Measurements from ENCODE around the gene ARHGEF39. TPM values are rescaled to one million over a fixed set of nuclear protein-coding genes. Genes with fewer than 3 reads are reported as not detected.
"Not testable (repeated sequence)": the region's sequence is repeated elsewhere in the genome, so short reads cannot be mapped to it uniquely, and the experiment has no call there.

ARHGEF39 gene
- total RNA-seq, 1 experiment from 2014 or later: 4.8 TPM

- in situ Hi-C loops (cut with HindIII; ENCODE audit: low pct_unique_long_range_greater_than_20kb, low sequenced_read_pairs): no loop called here
- DNase-seq (ENCODE audit: low read depth, low spot score): peak; percentile 31
Measured at GRCh38 chr9:35616681-35617459, 48.1 kb downstream of the ARHGEF39 start.

- in situ Hi-C loops (cut with HindIII; ENCODE audit: low pct_unique_long_range_greater_than_20kb, low sequenced_read_pairs): no loop called here
- no peak for DNase-seq (ENCODE audit: low read depth, low spot score)
Measured at GRCh38 chr9:35615981-35616680, 48.9 kb downstream of the ARHGEF39 start.

DNA sequence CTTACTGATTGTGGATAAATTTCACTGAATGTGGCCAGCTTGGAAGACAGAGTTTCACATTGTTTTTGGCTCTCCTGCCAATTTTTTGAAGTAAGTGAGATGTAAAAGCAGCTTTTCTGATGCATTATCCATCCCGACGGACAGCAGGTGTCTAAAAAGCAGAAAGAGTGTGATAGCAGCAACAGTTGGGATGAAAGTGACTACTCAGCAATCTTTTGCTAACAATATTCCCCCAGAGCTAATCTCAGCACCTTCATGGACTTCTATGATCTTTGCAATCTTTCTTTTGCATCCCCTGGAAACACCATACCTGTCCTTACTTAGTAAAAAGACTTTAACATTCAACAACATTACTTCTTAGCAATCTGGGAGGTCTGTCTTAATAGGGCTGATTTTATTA, 52.2 kb downstream of the ARHGEF39 start:
- DNase-seq (ENCODE audit: low read depth, low spot score): no peak
- in situ Hi-C loops (cut with HindIII; ENCODE audit: low pct_unique_long_range_greater_than_20kb, low sequenced_read_pairs): no loop called here

- in situ Hi-C loops (cut with HindIII; ENCODE audit: low pct_unique_long_range_greater_than_20kb, low sequenced_read_pairs); DNase-seq (ENCODE audit: low read depth, low spot score): not testable (repeated sequence)
Measured at GRCh38 chr9:35612066-35612465, 52.9 kb downstream of the ARHGEF39 start.

DNA sequence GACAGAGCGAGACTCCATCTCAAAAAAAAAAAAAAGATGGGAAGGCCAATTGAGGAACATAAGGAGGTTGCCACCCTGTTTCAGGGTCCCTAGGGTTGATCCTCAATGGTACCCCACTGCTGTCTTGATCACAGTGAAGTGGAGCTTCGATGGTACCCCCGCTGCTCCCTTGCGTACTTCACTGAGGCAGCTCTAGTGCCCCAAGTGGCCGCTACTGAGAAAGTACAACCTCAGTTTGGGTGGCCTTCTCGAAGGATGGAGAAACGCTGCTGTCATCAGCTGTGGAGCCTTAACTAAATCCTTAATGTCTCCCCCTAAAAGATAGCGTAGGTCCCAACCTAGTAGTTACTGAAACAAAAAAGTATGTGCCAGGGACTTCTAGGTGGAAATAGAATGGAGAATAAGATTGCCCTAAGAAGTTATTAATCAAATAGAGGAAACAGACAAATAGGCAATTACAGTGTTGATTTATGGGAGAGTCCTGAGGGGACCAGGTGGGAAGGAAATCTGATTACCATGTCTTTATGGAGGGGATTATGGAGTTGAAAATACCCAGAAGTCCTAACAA, 53.7 kb downstream of the ARHGEF39 start:
- in situ Hi-C loops (cut with HindIII; ENCODE audit: low pct_unique_long_range_greater_than_20kb, low sequenced_read_pairs): no loop called here
- peak; percentile 56 for DNase-seq (ENCODE audit: low read depth, low spot score)

DNA sequence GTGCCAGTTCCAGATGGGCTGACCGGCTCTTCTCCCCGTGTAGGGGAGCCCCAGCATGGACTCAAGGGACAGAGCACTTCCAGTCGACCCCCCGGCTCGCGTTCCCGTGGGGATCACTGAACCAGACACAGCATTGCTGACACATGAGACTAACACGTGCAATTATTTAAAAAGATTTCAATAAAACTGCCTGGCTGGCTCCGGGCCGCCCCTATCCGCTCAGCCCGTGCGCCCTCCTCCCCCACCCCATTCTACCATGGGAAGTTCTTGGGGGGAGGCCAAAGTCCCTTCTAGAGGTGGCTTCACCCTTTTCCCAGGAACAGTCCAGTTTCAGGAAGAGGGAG, 55.2 kb downstream of the ARHGEF39 start:
- in situ Hi-C loops (cut with HindIII; ENCODE audit: low pct_unique_long_range_greater_than_20kb, low sequenced_read_pairs): no loop called here
- DNase-seq (ENCODE audit: low read depth, low spot score): no peak

Small RNAs within 50 kb of the gene (small RNA-seq; reads per million reads assigned to genes)
- gene RMRP (0 reads per million in 2 experiments), gene RN7SL22P (0 reads per million in 2 experiments)

Other genes with a start within 250 kb of the ARHGEF39 start
- 4.4 and 5.4 TPM in 2 replicates for gene RUSC2, start 175.1 kb downstream of the ARHGEF39 start, total RNA-seq (2014; rRNA removed; shearing (Covaris generic))
- gene TESK1, start 59.9 kb downstream of the ARHGEF39 start, total RNA-seq (2014; rRNA removed; shearing (Covaris generic)): 4.1 and 5.5 TPM in 2 replicates
- gene CD72, start 46.8 kb downstream of the ARHGEF39 start, total RNA-seq (2014; rRNA removed; shearing (Covaris generic)): 0.43 and 0.63 TPM in 2 replicates
- not detected in 2 replicates for gene SIT1, start 14.3 kb downstream of the ARHGEF39 start, total RNA-seq (2014; rRNA removed; shearing (Covaris generic))
- 21,584 and 34,307 TPM in 2 replicates for gene RMRP, start 7.2 kb downstream of the ARHGEF39 start, total RNA-seq (2014; rRNA removed; shearing (Covaris generic))
- gene CCDC107, start 6.9 kb downstream of the ARHGEF39 start, total RNA-seq (2014; rRNA removed; shearing (Covaris generic)): 11.8 and 20.0 TPM in 2 replicates
- gene CA9, start 8.7 kb upstream of the ARHGEF39 start, total RNA-seq (2014; rRNA removed; shearing (Covaris generic)): 0.29 TPM in 1 of 2 replicates, not detected in the other
- gene TPM2, start 24.7 kb upstream of the ARHGEF39 start, total RNA-seq (2014; rRNA removed; shearing (Covaris generic)): 3.5 and 3.8 TPM in 2 replicates
- gene TLN1, start 67.0 kb upstream of the ARHGEF39 start, total RNA-seq (2014; rRNA removed; shearing (Covaris generic)): 58.0 and 66.8 TPM in 2 replicates
- gene CREB3, start 67.5 kb upstream of the ARHGEF39 start, total RNA-seq (2014; rRNA removed; shearing (Covaris generic)): 21.8 and 27.2 TPM in 2 replicates
- 32.1 and 37.1 TPM in 2 replicates for gene GBA2, start 84.0 kb upstream of the ARHGEF39 start, total RNA-seq (2014; rRNA removed; shearing (Covaris generic))
- 12.2 and 12.4 TPM in 2 replicates for gene RGP1, start 84.1 kb upstream of the ARHGEF39 start, total RNA-seq (2014; rRNA removed; shearing (Covaris generic))
- gene MSMP, start 89.1 kb upstream of the ARHGEF39 start, total RNA-seq (2014; rRNA removed; shearing (Covaris generic)): not detected in 2 replicates
- 0.53 and 1.1 TPM in 2 replicates for gene NPR2, start 126.4 kb upstream of the ARHGEF39 start, total RNA-seq (2014; rRNA removed; shearing (Covaris generic))
- gene SPAG8, start 147.1 kb upstream of the ARHGEF39 start, total RNA-seq (2014; rRNA removed; shearing (Covaris generic)): 0.05 TPM in 1 of 2 replicates, not detected in the other
- gene HINT2, start 149.8 kb upstream of the ARHGEF39 start, total RNA-seq (2014; rRNA removed; shearing (Covaris generic)): 19.7 and 26.2 TPM in 2 replicates
- not detected in 2 replicates for gene FAM221B, start 163.5 kb upstream of the ARHGEF39 start, total RNA-seq (2014; rRNA removed; shearing (Covaris generic))
- gene TMEM8B, start 164.0 kb upstream of the ARHGEF39 start, total RNA-seq (2014; rRNA removed; shearing (Covaris generic)): 0.55 and 1.0 TPM in 2 replicates
- gene OR13J1, start 205.2 kb upstream of the ARHGEF39 start, total RNA-seq (2014; rRNA removed; shearing (Covaris generic)): not detected in 2 replicates
- gene HRCT1, start 241.0 kb upstream of the ARHGEF39 start, total RNA-seq (2014; rRNA removed; shearing (Covaris generic)): not detected in 2 replicates
- not detected in 2 replicates for gene SPAAR, start 244.3 kb upstream of the ARHGEF39 start, total RNA-seq (2014; rRNA removed; shearing (Covaris generic))

Measured in SK-MEL-5 (cell line).